SKM-1 (cell line): ENCODE results near the gene OR10AG1.
A peak's percentile ranks its signal among the peaks of the same experiment; 100 is the strongest.

Experiments
- DNase-seq: peaks from one replicate; lab custom pipeline; 2025; ENCODE audit not compliant: unreplicated experiment; lab: John Stamatoyannopoulos, UW

OR10AG1 gene

GRCh38 chr11:55969845-55970244, at the start of gene OR10AG1:
Gene OR10AG1 (minus strand): TSS chr11:55969945. CDS start chr11:55969907, 38 bp downstream.
- no peak for DNase-seq

- no peak for DNase-seq
These were observed 44.1 kb upstream of the OR10AG1 start for GRCh38 chr11:56013805-56014204.

GRCh38 chr11:56010716-56011115, 41.0 kb upstream of the OR10AG1 start:
- no peak for DNase-seq

GRCh38 chr11:55994525-55994924, 24.8 kb upstream of the OR10AG1 start, which contains the start of gene OR5F1:
Gene OR5F1 (minus strand): TSS chr11:55994625. CDS start chr11:55994625, 0 bp downstream.
- no peak for DNase-seq

GRCh38 chr11:55970935-55971334, 1.2 kb upstream of the OR10AG1 start:
- no peak for DNase-seq

GRCh38 chr11:55967914-55968313, 1.8 kb downstream of the OR10AG1 start:
- DNase-seq, result no peak

- DNase-seq, result no peak
These were observed 3.4 kb downstream of the OR10AG1 start for GRCh38 chr11:55966391-55966790.

- no peak for DNase-seq
These were observed 13.2 kb downstream of the OR10AG1 start for GRCh38 chr11:55956521-55956920.

- DNase-seq, result no peak
These were observed 20.4 kb downstream of the OR10AG1 start for GRCh38 chr11:55949330-55949729.

- DNase-seq, result peak; percentile 43
These were observed 26.9 kb downstream of the OR10AG1 start for GRCh38 chr11:55942785-55943392.

- no peak for DNase-seq
These were observed 33.4 kb downstream of the OR10AG1 start, which contains the start of gene OR5I1 for GRCh38 chr11:55936300-55936699. Gene OR5I1 (minus strand): TSS chr11:55936400. CDS start chr11:55936400, 0 bp downstream.

- DNase-seq, result no peak
These were observed 49.2 kb downstream of the OR10AG1 start for GRCh38 chr11:55920537-55920936.
